ENCODE measurements around the gene ZSWIM6.

ZSWIM6 gene

DNA sequence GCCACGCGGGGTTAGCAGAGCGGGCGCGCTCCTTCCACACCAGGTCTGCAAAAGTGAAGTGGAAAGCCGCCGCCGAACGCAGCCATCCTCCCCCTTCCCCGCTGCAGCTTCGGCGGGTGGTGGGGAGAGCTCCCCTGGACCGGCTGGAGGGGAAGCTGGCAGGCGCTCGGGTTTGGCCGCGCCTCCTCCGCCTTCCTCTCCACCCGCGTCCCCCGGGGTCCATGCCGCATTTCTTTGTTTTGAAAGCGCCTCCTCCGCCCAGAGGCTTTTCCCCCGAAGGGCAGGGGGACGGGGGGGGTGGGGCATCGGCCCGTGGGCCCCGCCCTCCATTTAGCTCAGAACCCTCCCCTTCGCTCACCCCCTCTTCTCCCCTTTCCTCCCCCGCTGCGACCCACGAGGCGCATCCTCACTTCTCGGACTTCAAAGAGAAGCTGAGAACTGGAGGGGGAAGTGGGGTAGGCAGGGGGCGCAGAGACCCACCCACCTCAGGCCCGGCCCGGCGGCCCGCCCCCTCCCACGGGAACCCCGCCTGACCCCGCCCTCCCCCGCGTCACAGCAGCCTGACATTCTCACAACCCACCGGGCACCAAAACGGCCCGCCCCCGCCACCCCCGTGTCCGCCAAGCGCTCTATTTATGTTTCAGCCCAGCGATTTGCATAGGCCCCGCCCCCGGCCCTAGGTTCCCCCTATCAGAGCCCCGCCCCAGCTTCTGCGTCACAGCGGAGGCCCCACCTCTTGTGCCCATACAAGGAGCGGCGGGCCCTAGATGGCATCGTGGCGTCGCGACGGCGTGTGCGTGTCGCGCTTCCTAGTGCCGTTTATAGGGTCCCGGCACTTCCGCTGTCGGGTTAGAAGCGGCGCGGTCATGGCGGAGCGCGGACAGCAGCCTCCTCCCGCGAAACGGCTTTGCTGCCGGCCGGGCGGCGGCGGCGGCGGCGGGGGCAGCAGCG, at the start of gene ZSWIM6:
Gene ZSWIM6, plus strand, starts transcription at position 852 of the 951 bp plus-strand sequence. Its CDS starts 15 bp downstream, at position 867.
- Mint-ChIP-seq H3K27me3 (no peaks in the 10 kb centered on the region), H3K4me3 (peak within 1 kb of the TSS; percentile 91), H3K27ac (peak within 1 kb of the TSS; percentile 94), H3K9me3 (peaks cover 5% of the 10 kb centered on the region), H3K36me3 (ENCODE audit: low read depth) (peaks cover 53% of the 10 kb centered on the region), H3K4me1 (ENCODE audit: low read depth) (peaks cover 59% of the 10 kb centered on the region)
- intact Hi-C loops (cut with micrococcal nuclease): loop anchor here (1.0 to 10.0 kb wide), 6 partner anchors 12 to 323 kb away; partner anchors contain the start of gene SMIM15

DNA sequence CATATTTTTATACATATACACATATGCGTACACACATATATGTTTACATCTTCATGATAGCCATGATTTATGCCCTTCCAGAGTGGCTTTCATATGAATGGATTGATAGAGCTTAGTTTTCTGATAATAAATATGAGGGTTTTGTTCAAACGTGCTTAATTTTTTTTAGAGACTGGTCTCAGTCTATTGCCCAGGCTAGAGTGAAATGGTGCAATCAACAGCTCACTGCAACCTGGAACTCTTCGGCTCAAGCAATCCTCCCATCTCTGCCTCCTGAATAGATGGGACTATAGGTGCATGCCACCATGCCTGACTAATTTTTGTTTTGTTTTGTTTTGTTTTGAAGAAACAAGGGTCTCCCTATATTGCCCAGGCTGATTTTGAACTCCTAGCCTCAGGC, 48.6 kb upstream of the ZSWIM6 start:
- no peak overlapping the region for H3K4me3 Mint-ChIP-seq
- H3K27ac Mint-ChIP-seq: no peak overlapping the region
- H3K36me3 Mint-ChIP-seq (ENCODE audit: low read depth): no peaks in the 10 kb centered on the region
- H3K27me3 Mint-ChIP-seq: no peaks in the 10 kb centered on the region
- no peaks in the 10 kb centered on the region for H3K9me3 Mint-ChIP-seq
- intact Hi-C loops (cut with micrococcal nuclease): no loop called here
- H3K4me1 Mint-ChIP-seq (ENCODE audit: low read depth): peaks cover 35% of the 10 kb centered on the region

DNA sequence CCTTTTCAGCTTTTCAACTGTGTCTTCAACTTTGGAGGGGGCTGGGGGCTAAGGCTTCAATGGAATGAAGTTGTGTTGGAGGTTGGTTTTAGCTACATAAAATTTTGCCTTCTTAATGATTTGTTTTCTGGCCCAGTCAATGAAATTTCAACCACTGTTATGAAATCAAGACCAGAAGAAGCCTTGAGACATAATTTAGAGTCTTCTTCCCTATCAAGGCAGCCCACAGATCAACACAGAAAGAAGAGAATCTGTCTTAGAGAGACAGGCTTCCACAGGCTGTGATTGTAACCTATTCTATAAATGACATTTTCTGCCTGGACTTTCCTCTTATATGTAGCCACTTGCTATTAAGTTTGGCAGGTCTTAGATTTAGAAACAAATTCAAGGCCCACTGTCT, 46.5 kb upstream of the ZSWIM6 start:
- H3K36me3 Mint-ChIP-seq (ENCODE audit: low read depth): no peaks in the 10 kb centered on the region
- intact Hi-C loops (cut with micrococcal nuclease): no loop called here
- peaks cover 27% of the 10 kb centered on the region for H3K4me1 Mint-ChIP-seq (ENCODE audit: low read depth)

DNA sequence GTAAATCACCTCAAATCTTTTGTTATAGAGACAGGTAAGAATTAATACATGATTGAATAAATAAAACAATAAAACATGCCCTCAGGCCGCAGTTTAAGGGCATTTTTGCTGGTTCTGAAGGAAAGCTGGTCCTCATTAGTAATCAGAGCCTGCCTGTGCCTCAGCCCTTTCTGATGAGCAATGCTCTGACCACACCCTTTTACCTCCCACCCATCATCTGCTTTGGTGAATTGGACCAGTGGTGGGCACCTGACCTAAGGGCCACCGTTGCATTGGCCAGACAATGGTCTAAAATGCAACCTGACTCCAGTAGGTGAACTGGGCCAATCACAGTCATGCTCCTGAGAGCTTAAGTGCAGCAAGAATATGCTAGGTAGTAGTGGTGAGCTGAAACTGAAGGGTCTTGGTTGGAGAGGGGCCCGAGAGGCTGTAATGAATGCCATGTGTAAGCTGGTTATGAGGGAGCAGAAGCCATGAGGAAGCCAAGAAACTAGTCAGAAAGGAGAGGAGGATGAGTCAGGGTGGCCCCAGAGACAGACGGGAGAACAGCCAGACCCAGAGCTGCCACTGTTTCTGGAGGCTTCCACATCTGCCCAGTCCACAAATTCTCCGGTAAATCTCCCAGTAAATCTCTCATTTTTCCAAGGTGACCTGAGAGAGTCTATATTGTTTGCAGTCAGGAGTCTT, 45.5 kb upstream of the ZSWIM6 start:
- Mint-ChIP-seq H3K4me1 (ENCODE audit: low read depth) (peaks cover 27% of the 10 kb centered on the region), H3K27ac (no peak overlapping the region), H3K36me3 (ENCODE audit: low read depth) (no peaks in the 10 kb centered on the region), H3K27me3 (no peaks in the 10 kb centered on the region), H3K4me3 (no peak overlapping the region), H3K9me3 (peaks cover 9% of the 10 kb centered on the region)
- intact Hi-C loops (cut with micrococcal nuclease): no loop called here

More for the DNA sequence above, 46.5 kb upstream of the ZSWIM6 start:
- Mint-ChIP-seq H3K4me3 (no peak overlapping the region), H3K9me3 (no peaks in the 10 kb centered on the region), H3K27me3 (no peaks in the 10 kb centered on the region), H3K27ac (no peak overlapping the region)

DNA sequence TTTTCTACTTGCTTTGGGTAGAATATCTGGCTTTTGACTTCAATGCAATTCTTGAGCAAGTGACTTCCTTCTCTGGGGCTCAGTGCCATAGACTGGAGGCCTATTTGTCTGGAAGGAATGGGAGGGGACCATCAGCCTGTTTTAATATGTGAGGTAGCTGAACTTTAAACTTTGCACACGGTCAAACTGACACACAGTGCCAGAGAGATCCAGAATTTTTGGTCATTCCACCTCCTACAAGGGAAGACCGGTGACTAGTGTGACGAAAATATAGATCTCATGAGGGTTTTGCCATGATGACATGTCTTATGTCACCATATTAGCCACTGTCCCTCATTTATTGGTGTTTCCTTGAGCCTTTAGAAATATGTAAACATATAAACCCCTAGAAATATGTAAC, 44.6 kb upstream of the ZSWIM6 start:
- H3K27ac Mint-ChIP-seq: no peak overlapping the region
- peaks cover 9% of the 10 kb centered on the region for H3K9me3 Mint-ChIP-seq
- no peak overlapping the region for H3K4me3 Mint-ChIP-seq
- intact Hi-C loops (cut with micrococcal nuclease): no loop called here
- H3K4me1 Mint-ChIP-seq (ENCODE audit: low read depth): peaks cover 31% of the 10 kb centered on the region
- H3K27me3 Mint-ChIP-seq: no peaks in the 10 kb centered on the region
- no peaks in the 10 kb centered on the region for H3K36me3 Mint-ChIP-seq (ENCODE audit: low read depth)

DNA sequence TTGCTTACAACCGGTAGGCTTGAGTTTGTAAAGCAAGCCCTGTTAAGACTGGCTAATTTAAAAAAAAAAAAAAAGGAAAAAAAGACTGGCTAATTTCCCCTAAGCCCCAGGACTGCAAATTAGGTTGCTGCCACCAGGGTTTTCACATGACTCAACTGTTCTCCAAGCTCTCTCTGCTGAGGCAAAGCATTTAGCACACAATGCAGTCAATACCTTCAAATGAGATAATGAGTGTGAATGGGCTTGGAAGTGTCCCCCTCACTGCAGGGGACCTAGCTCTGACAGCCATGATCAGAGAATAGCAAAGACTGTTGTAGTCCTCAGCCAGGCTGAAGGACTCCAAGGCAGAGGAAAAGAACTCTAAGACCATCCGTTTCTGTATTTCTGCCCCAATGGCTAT, 42.8 kb upstream of the ZSWIM6 start:
- Mint-ChIP-seq H3K4me1 (ENCODE audit: low read depth) (peaks cover 27% of the 10 kb centered on the region), H3K36me3 (ENCODE audit: low read depth) (no peaks in the 10 kb centered on the region), H3K4me3 (no peak overlapping the region), H3K27me3 (no peaks in the 10 kb centered on the region), H3K27ac (peak overlapping the region; percentile 37), H3K9me3 (peaks cover 9% of the 10 kb centered on the region)
- intact Hi-C loops (cut with micrococcal nuclease): no loop called here

DNA sequence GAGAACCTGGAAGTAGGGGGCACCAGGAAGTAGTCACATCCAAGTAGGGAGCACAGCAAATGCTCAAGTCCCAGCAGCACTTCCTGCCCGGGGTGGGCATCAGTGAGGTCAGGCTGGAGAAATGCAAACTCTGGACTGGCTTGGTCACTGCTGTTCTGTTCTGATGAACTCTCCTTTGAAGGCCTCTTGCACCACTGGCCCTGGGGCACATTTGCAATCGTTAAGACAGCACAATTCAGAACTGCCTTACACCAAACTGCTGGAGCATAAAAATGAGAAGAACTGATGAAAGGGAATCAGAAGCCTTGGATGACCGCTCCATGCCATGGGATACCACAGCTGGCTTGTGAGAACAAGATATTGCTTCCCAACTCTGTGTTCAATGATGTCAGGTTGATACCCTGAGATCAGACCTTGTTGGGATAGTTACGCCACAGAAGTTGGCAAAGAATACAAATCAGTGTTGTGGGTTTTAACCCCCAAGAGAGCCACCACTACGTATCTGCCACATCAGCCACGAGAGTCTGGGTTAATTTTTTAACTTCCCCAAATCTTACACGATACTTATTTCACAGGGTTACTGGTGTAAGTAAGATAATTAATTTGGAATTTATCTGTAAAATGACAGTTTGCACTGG, 42.3 kb upstream of the ZSWIM6 start:
- H3K4me3 Mint-ChIP-seq: no peak overlapping the region
- peak overlapping the region; percentile 37 for H3K27ac Mint-ChIP-seq
- intact Hi-C loops (cut with micrococcal nuclease): no loop called here
- H3K36me3 Mint-ChIP-seq (ENCODE audit: low read depth): no peaks in the 10 kb centered on the region
- H3K27me3 Mint-ChIP-seq: no peaks in the 10 kb centered on the region
- H3K4me1 Mint-ChIP-seq (ENCODE audit: low read depth): peaks cover 26% of the 10 kb centered on the region
- peaks cover 9% of the 10 kb centered on the region for H3K9me3 Mint-ChIP-seq

DNA sequence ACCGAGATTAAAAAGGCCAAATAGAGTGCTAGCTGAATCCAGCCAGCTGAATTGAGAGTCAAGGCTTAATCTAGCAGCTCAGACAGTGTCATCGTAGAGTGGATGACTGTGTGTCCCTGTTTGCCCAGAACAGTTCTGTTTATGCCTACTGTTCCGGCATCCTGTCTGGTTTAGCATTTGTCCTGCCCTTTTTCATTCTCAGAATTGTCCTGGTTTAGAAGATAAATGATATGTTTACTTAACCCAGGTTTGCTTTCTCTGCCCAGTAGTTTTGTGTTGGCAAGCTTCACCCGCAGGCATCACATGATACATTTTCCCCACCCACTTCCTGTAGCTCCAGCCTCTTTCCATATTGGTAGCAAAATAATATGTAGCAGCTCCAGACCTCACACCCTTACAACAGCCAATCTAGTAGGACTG, 41.3 kb upstream of the ZSWIM6 start:
- Mint-ChIP-seq H3K27ac (no peak overlapping the region), H3K4me1 (ENCODE audit: low read depth) (peaks cover 26% of the 10 kb centered on the region), H3K9me3 (peaks cover 9% of the 10 kb centered on the region), H3K36me3 (ENCODE audit: low read depth) (no peaks in the 10 kb centered on the region), H3K4me3 (no peak overlapping the region), H3K27me3 (no peaks in the 10 kb centered on the region)
- intact Hi-C loops (cut with micrococcal nuclease): no loop called here

DNA sequence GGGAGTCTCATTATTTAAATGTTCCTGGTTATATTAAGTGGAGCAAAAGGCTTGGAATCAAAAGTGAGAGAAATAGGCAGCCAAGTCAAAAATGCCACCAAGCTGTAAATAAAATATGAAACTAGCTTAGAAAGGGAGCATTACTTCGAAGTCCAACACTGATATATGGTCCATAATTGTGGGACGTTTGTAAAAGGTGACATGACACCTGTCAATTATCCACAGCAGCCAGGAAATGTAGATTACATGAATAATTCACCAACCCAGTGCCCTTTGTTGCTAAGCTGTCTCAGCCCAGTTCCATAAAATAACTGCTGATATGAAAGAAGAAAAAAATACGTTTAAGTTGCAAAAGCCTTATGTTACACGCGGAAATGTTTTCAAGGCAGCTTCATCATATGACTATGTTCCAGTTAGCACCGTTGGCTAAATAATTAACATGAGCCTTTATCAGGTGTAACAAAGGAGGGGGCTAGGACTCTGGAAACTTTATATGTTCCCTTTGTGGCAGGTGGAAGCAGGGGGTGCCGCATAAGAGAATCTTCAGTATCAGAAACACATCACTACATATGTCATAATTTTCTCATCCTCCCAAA, 39.9 kb upstream of the ZSWIM6 start:
- peaks cover 20% of the 10 kb centered on the region for H3K4me1 Mint-ChIP-seq (ENCODE audit: low read depth)
- H3K27ac Mint-ChIP-seq: no peak overlapping the region
- H3K27me3 Mint-ChIP-seq: no peaks in the 10 kb centered on the region
- intact Hi-C loops (cut with micrococcal nuclease): no loop called here
- peaks cover 9% of the 10 kb centered on the region for H3K9me3 Mint-ChIP-seq
- H3K36me3 Mint-ChIP-seq (ENCODE audit: low read depth): no peaks in the 10 kb centered on the region
- H3K4me3 Mint-ChIP-seq: no peak overlapping the region

DNA sequence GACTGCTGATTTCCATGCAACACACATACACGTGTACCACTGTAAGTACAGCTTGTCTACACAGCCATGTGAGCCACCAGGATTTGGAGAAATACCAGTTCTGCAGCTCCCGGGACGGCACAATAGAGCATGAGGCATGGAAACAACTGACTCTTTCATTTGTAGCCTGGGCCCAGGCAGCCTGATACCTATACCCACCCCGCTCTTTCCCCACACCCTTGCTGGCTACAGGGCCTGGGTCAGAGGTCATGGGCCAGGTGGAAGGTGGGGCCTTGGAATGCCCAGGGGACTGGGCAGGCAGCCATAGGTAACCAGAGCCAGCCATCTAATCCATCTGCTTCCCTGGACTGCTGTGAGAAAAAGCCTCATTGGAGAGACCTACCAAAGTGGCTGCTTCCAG, 39.0 kb upstream of the ZSWIM6 start:
- Mint-ChIP-seq H3K9me3 (peaks cover 9% of the 10 kb centered on the region), H3K27ac (no peak overlapping the region), H3K4me1 (ENCODE audit: low read depth) (peaks cover 23% of the 10 kb centered on the region), H3K4me3 (no peak overlapping the region), H3K36me3 (ENCODE audit: low read depth) (no peaks in the 10 kb centered on the region), H3K27me3 (no peaks in the 10 kb centered on the region)
- intact Hi-C loops (cut with micrococcal nuclease): no loop called here

DNA sequence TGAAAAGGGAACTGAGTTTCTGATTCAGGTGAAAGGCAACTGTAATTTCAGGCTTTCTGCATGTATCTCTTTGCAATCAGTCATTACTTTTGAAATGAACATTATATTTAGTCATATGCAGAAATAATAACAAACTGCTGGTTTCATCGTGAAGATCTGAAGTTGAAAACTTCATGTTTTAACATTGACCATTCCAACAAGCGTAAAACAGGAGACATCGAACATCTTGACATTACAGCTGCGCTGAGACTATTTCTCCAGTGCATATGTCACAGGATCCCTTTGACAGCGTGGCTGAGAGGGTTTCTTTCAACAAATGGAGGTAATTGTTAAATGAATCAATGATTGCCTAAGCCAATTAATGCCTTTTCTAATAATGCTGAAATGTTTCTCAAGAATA, 38.2 kb upstream of the ZSWIM6 start:
- Mint-ChIP-seq H3K27me3 (no peaks in the 10 kb centered on the region), H3K36me3 (ENCODE audit: low read depth) (no peaks in the 10 kb centered on the region), H3K9me3 (peaks cover 9% of the 10 kb centered on the region), H3K4me3 (no peak overlapping the region), H3K4me1 (ENCODE audit: low read depth) (peaks cover 30% of the 10 kb centered on the region), H3K27ac (no peak overlapping the region)
- intact Hi-C loops (cut with micrococcal nuclease): no loop called here

DNA sequence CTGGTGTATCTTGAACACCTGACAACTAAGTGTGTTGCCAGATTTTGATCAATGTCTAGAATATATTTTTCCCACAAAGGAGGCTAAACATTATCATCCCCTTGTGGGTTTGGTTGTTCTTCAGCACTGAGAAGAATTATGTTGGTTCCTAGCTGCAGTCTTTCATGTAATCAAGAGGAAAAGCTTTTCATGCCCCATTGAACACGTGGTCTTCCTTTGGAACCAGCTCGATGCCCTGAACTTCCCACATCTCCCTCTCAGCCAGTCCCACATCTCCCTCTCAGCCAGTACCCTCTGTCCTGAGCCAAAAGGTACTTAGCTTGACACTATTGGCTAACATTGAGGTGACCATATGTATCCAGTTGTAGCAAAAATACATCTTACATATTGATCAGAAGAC, 36.7 kb upstream of the ZSWIM6 start:
- intact Hi-C loops (cut with micrococcal nuclease): no loop called here
- H3K27me3 Mint-ChIP-seq: no peaks in the 10 kb centered on the region

DNA sequence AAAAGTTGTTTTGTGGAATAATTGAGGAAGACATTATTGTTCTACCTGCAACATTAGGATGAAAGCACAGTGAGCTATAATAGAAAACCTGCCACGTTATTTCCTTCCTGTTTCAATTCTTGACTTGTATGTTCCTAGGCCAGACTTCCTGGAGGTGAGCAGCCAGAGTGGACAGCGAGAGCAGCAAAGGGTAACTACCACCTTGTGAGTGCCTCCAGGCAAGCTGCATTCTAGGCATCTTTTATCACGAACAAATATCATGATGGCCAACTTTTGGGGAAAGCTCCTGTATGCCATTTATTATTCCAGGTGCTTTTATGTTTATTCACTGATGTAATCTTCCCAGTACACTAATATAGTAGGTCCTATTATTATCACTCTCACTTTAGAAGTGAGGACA, 34.0 kb upstream of the ZSWIM6 start:
- peaks cover 24% of the 10 kb centered on the region for H3K4me1 Mint-ChIP-seq (ENCODE audit: low read depth)
- H3K36me3 Mint-ChIP-seq (ENCODE audit: low read depth): no peaks in the 10 kb centered on the region
- H3K27ac Mint-ChIP-seq: no peak overlapping the region
- no peaks in the 10 kb centered on the region for H3K27me3 Mint-ChIP-seq
- intact Hi-C loops (cut with micrococcal nuclease): no loop called here
- no peak overlapping the region for H3K4me3 Mint-ChIP-seq
- H3K9me3 Mint-ChIP-seq: no peaks in the 10 kb centered on the region

More for the DNA sequence above, 36.7 kb upstream of the ZSWIM6 start:
- Mint-ChIP-seq H3K9me3 (peaks cover 9% of the 10 kb centered on the region), H3K4me3 (no peak overlapping the region), H3K36me3 (ENCODE audit: low read depth) (no peaks in the 10 kb centered on the region), H3K27ac (peak overlapping the region; percentile 11), H3K4me1 (ENCODE audit: low read depth) (peaks cover 26% of the 10 kb centered on the region)

Data from dendritic cell treated with granulocyte-macrophage colony-stimulating factor and Interleukin-4, amounts not matched to agents 40 ng/mL and 50 ng/mL, for 4 days (primary cell).